ENCODE measurements around the gene KRTAP13-2. TPM values are rescaled to one million over a fixed set of nuclear protein-coding genes. Genes with fewer than 3 reads are reported as not detected.

Gene KRTAP13-2
- total and polyA plus RNA-seq, 11 donors: not detected

- ATAC-seq (no peak), DNase-seq (no peak)
- H3K36me3 ChIP-seq: no peaks in the 10 kb centered on the region
- no peak overlapping the region for H3K27ac ChIP-seq
- intact Hi-C loops (cut with DNase I): no loop called here
- no peak for TF ChIP-seq POLR2A (IDR thresholded peaks at IDR 0.05)
- TF ChIP-seq CTCF (IDR thresholded peaks at IDR 0.05): no peak
- H3K9me3 ChIP-seq: peaks cover 0 to 20% (median 4%) of the 10 kb centered on the region in 12 donors
- H3K4me1 ChIP-seq: no peaks in the 10 kb centered on the region
- no peaks in the 10 kb centered on the region for H3K27me3 ChIP-seq
- no peak overlapping the region for H3K4me3 ChIP-seq
Measured at GRCh38 chr21:30326390-30326789, 45.7 kb downstream of the KRTAP13-2 start.

Small RNAs within 50 kb of the gene (microRNA-seq; reads per million reads assigned to microRNA genes)
- gene MIR4327: 0 reads per million in 4 donors

Other genes starting within 250 kb of the KRTAP13-2 start
- not detected for gene CLDN17, start 205.5 kb downstream of the KRTAP13-2 start, total RNA-seq
- gene CLDN17, start 205.5 kb downstream of the KRTAP13-2 start, polyA plus RNA-seq: not detected
- gene CLDN8, start 156.2 kb downstream of the KRTAP13-2 start, total RNA-seq: not detected
- gene CLDN8, start 156.2 kb downstream of the KRTAP13-2 start, polyA plus RNA-seq: not detected
- gene KRTAP24-1, start 89.3 kb downstream of the KRTAP13-2 start, total RNA-seq: not detected
- not detected for gene KRTAP24-1, start 89.3 kb downstream of the KRTAP13-2 start, polyA plus RNA-seq
- gene KRTAP25-1, start 82.8 kb downstream of the KRTAP13-2 start, total RNA-seq: not detected
- not detected for gene KRTAP25-1, start 82.8 kb downstream of the KRTAP13-2 start, polyA plus RNA-seq
- gene KRTAP26-1, start 52.0 kb downstream of the KRTAP13-2 start, total RNA-seq: not detected
- gene KRTAP26-1, start 52.0 kb downstream of the KRTAP13-2 start, polyA plus RNA-seq: not detected
- gene KRTAP27-1, start 34.6 kb downstream of the KRTAP13-2 start, total RNA-seq: not detected
- not detected for gene KRTAP27-1, start 34.6 kb downstream of the KRTAP13-2 start, polyA plus RNA-seq
- not detected for gene KRTAP23-1, start 23.7 kb downstream of the KRTAP13-2 start, total RNA-seq
- gene KRTAP23-1, start 23.7 kb downstream of the KRTAP13-2 start, polyA plus RNA-seq: not detected
- gene KRTAP13-1, start 23.8 kb upstream of the KRTAP13-2 start, total RNA-seq: not detected
- gene KRTAP13-1, start 23.8 kb upstream of the KRTAP13-2 start, polyA plus RNA-seq: not detected
- not detected for gene KRTAP13-3, start 53.7 kb upstream of the KRTAP13-2 start, total RNA-seq
- not detected for gene KRTAP13-3, start 53.7 kb upstream of the KRTAP13-2 start, polyA plus RNA-seq
- gene KRTAP13-4, start 57.9 kb upstream of the KRTAP13-2 start, total RNA-seq: not detected
- gene KRTAP13-4, start 57.9 kb upstream of the KRTAP13-2 start, polyA plus RNA-seq: not detected
- not detected for gene KRTAP15-1, start 68.0 kb upstream of the KRTAP13-2 start, total RNA-seq
- not detected for gene KRTAP15-1, start 68.0 kb upstream of the KRTAP13-2 start, polyA plus RNA-seq
- gene KRTAP19-1, start 108.1 kb upstream of the KRTAP13-2 start, total RNA-seq: not detected
- not detected for gene KRTAP19-1, start 108.1 kb upstream of the KRTAP13-2 start, polyA plus RNA-seq
- not detected for gene KRTAP19-2, start 115.2 kb upstream of the KRTAP13-2 start, total RNA-seq
- gene KRTAP19-2, start 115.2 kb upstream of the KRTAP13-2 start, polyA plus RNA-seq: not detected
- gene KRTAP19-3, start 119.7 kb upstream of the KRTAP13-2 start, total RNA-seq: not detected
- not detected for gene KRTAP19-3, start 119.7 kb upstream of the KRTAP13-2 start, polyA plus RNA-seq
- gene KRTAP19-4, start 124.9 kb upstream of the KRTAP13-2 start, total RNA-seq: not detected
- gene KRTAP19-4, start 124.9 kb upstream of the KRTAP13-2 start, polyA plus RNA-seq: not detected
- gene KRTAP19-5, start 129.9 kb upstream of the KRTAP13-2 start, total RNA-seq: not detected
- gene KRTAP19-5, start 129.9 kb upstream of the KRTAP13-2 start, polyA plus RNA-seq: not detected
- gene KRTAP19-6, start 169.6 kb upstream of the KRTAP13-2 start, total RNA-seq: not detected
- not detected for gene KRTAP19-6, start 169.6 kb upstream of the KRTAP13-2 start, polyA plus RNA-seq
- not detected for gene KRTAP19-7, start 189.0 kb upstream of the KRTAP13-2 start, total RNA-seq
- gene KRTAP19-7, start 189.0 kb upstream of the KRTAP13-2 start, polyA plus RNA-seq: not detected
- gene KRTAP22-2, start 218.1 kb upstream of the KRTAP13-2 start, total RNA-seq: not detected
- gene KRTAP22-2, start 218.1 kb upstream of the KRTAP13-2 start, polyA plus RNA-seq: not detected
- gene KRTAP6-3, start 220.2 kb upstream of the KRTAP13-2 start, total RNA-seq: not detected
- gene KRTAP6-3, start 220.2 kb upstream of the KRTAP13-2 start, polyA plus RNA-seq: not detected
- gene KRTAP6-2, start 226.6 kb upstream of the KRTAP13-2 start, total RNA-seq: not detected
- not detected for gene KRTAP6-2, start 226.6 kb upstream of the KRTAP13-2 start, polyA plus RNA-seq
- not detected for gene KRTAP22-1, start 228.8 kb upstream of the KRTAP13-2 start, total RNA-seq
- not detected for gene KRTAP22-1, start 228.8 kb upstream of the KRTAP13-2 start, polyA plus RNA-seq
- not detected for gene KRTAP6-1, start 241.7 kb upstream of the KRTAP13-2 start, total RNA-seq
- not detected for gene KRTAP6-1, start 241.7 kb upstream of the KRTAP13-2 start, polyA plus RNA-seq
- gene KRTAP20-1, start 244.2 kb upstream of the KRTAP13-2 start, total RNA-seq: not detected
- gene KRTAP20-1, start 244.2 kb upstream of the KRTAP13-2 start, polyA plus RNA-seq: not detected
- gene KRTAP20-4, start 248.4 kb upstream of the KRTAP13-2 start, total RNA-seq: not detected
- gene KRTAP20-4, start 248.4 kb upstream of the KRTAP13-2 start, polyA plus RNA-seq: not detected